ENCODE measurements around the gene LAPTM5. TPM values are rescaled to one million over a fixed set of nuclear protein-coding genes. Genes with fewer than 3 reads are reported as not detected.

LAPTM5 gene
- 7.3 TPM for total RNA-seq

- Histone ChIP-seq H3K9me3 (ENCODE audit: control insufficient read depth in 3 of 3, low read length in 3 of 3) (no peaks in the 10 kb centered on the region), H3K27me3 (ENCODE audit: control insufficient read depth in 3 of 3, insufficient read depth in 3 of 3, low read length in 3 of 3) (no peaks in the 10 kb centered on the region), H3K36me3 (ENCODE audit: control insufficient read depth in 3 of 3, insufficient read depth in 3 of 3, low read length in 3 of 3) (no peaks in the 10 kb centered on the region), H3K27ac (ENCODE audit: low read depth, low read length) (peak within 1 kb of the TSS; percentile 78), H3K4me3 (ENCODE audit: low read length in 3 of 3) (peak within 1 kb of the TSS; percentile 54 to 66 (median 57)), H3K4me1 (ENCODE audit: control insufficient read depth in 3 of 3, insufficient read depth in 3 of 3, low read length in 3 of 3) (peaks cover 23 to 41% (median 40%) of the 10 kb centered on the region in 3 donors), H3K9ac (ENCODE audit: low read depth in 1 of 3, low read length in 3 of 3) (peak within 1 kb of the TSS; percentile 51 to 62 (median 60))
Observed at GRCh38 chr1:30757352-30758120, at the start of gene LAPTM5. LAPTM5 (minus strand) TSS chr1:30757774; CDS start chr1:30757745, 29 bp downstream.

GRCh38 chr1:30806381-30807317 is 49.1 kb upstream of the LAPTM5 start:
- H3K9ac ChIP-seq (ENCODE audit: low read depth in 1 of 3, low read length in 3 of 3): no peak overlapping the region
- H3K4me3 ChIP-seq (ENCODE audit: low read length in 3 of 3): no peak overlapping the region
- H3K27me3 ChIP-seq (ENCODE audit: control insufficient read depth in 3 of 3, insufficient read depth in 3 of 3, low read length in 3 of 3): peaks cover 18 to 29% (median 22%) of the 10 kb centered on the region in 3 donors
- H3K9me3 ChIP-seq (ENCODE audit: control insufficient read depth in 3 of 3, low read length in 3 of 3): no peaks in the 10 kb centered on the region
- H3K36me3 ChIP-seq (ENCODE audit: control insufficient read depth in 3 of 3, insufficient read depth in 3 of 3, low read length in 3 of 3): no peaks in the 10 kb centered on the region
- H3K4me1 ChIP-seq (ENCODE audit: control insufficient read depth in 3 of 3, insufficient read depth in 3 of 3, low read length in 3 of 3): peaks cover 8 to 17% (median 9%) of the 10 kb centered on the region in 3 donors
- H3K27ac ChIP-seq (ENCODE audit: low read depth, low read length): no peak overlapping the region

DNA sequence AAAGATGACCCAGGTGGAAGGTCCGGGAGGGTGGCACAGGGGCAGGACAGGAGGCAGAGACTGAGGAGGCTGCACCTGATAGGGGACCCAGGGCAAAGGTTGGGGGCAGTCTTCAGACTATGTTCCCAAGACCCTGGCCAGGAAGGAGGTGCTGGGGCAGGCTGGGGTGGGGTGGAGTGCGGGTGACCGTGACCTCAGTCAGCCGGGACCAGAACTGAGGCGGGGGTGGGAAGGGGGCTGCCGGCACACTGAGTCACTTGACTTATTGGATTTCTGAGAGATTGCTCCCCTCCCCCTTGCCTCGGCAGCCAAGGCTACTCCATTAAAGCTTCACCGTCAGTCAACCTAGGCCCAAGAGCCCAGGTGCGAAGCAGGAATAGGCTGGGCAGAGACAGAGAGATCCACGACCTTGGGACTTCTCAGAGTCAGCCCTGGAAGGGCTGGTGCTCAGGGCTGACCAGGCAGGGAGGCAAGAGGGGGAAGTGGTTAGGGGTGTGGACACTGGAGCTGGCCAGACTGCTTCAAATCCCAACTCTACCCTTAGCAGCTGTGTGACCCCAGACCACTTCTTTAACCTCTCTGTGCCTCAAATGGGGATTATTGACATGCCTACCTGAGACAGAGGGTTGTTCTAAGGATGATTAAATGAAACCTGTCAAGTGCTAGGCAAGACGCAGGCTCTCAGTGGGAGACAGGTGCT is 47.9 kb upstream of the LAPTM5 start:
- Histone ChIP-seq H3K36me3 (ENCODE audit: control insufficient read depth in 3 of 3, insufficient read depth in 3 of 3, low read length in 3 of 3) (no peaks in the 10 kb centered on the region), H3K9me3 (ENCODE audit: control insufficient read depth in 3 of 3, low read length in 3 of 3) (no peaks in the 10 kb centered on the region), H3K27me3 (ENCODE audit: control insufficient read depth in 3 of 3, insufficient read depth in 3 of 3, low read length in 3 of 3) (peaks cover 18 to 29% (median 22%) of the 10 kb centered on the region in 3 donors), H3K9ac (ENCODE audit: low read depth in 1 of 3, low read length in 3 of 3) (no peak overlapping the region), H3K4me1 (ENCODE audit: control insufficient read depth in 3 of 3, insufficient read depth in 3 of 3, low read length in 3 of 3) (peaks cover 11 to 20% (median 17%) of the 10 kb centered on the region in 3 donors), H3K27ac (ENCODE audit: low read depth, low read length) (no peak overlapping the region), H3K4me3 (ENCODE audit: low read length in 3 of 3) (no peak overlapping the region)

GRCh38 chr1:30804822-30805221 is 47.2 kb upstream of the LAPTM5 start:
- Histone ChIP-seq H3K36me3 (ENCODE audit: control insufficient read depth in 3 of 3, insufficient read depth in 3 of 3, low read length in 3 of 3) (no peaks in the 10 kb centered on the region), H3K4me3 (ENCODE audit: low read length in 3 of 3) (no peak overlapping the region), H3K27ac (ENCODE audit: low read depth, low read length) (no peak overlapping the region), H3K9ac (ENCODE audit: low read depth in 1 of 3, low read length in 3 of 3) (no peak overlapping the region), H3K9me3 (ENCODE audit: control insufficient read depth in 3 of 3, low read length in 3 of 3) (no peaks in the 10 kb centered on the region), H3K4me1 (ENCODE audit: control insufficient read depth in 3 of 3, insufficient read depth in 3 of 3, low read length in 3 of 3) (peaks cover 11 to 17% (median 15%) of the 10 kb centered on the region in 3 donors), H3K27me3 (ENCODE audit: control insufficient read depth in 3 of 3, insufficient read depth in 3 of 3, low read length in 3 of 3) (peaks cover 18 to 29% (median 22%) of the 10 kb centered on the region in 3 donors)

DNA sequence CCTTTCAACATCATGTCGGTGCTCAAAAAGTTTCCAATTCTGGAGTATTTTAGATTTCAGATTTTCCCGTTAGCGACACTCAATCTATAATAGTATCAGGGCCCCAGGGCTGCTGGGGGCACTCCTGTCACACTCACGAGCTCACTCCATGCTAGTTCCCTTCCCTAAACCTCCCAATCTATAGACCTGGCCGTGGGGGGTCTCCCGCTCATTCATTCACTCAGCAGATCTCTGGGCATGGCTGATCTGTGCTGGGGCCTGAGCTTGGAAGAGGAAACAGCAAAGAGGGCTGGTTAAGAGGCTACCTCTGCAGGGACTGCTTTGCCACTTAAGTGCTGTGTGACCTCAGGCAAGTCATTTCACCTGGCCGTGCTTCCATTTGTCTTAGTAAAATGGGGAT is 46.8 kb upstream of the LAPTM5 start:
- H3K27me3 ChIP-seq (ENCODE audit: control insufficient read depth in 3 of 3, insufficient read depth in 3 of 3, low read length in 3 of 3): peaks cover 18 to 29% (median 22%) of the 10 kb centered on the region in 3 donors
- H3K9ac ChIP-seq (ENCODE audit: low read depth in 1 of 3, low read length in 3 of 3): no peak overlapping the region
- no peaks in the 10 kb centered on the region for H3K9me3 ChIP-seq (ENCODE audit: control insufficient read depth in 3 of 3, low read length in 3 of 3)
- peaks cover 11 to 17% (median 13%) of the 10 kb centered on the region in 3 donors for H3K4me1 ChIP-seq (ENCODE audit: control insufficient read depth in 3 of 3, insufficient read depth in 3 of 3, low read length in 3 of 3)
- no peak overlapping the region for H3K4me3 ChIP-seq (ENCODE audit: low read length in 3 of 3)
- no peaks in the 10 kb centered on the region for H3K36me3 ChIP-seq (ENCODE audit: control insufficient read depth in 3 of 3, insufficient read depth in 3 of 3, low read length in 3 of 3)
- no peak overlapping the region for H3K27ac ChIP-seq (ENCODE audit: low read depth, low read length)

- Histone ChIP-seq H3K36me3 (ENCODE audit: control insufficient read depth in 3 of 3, insufficient read depth in 3 of 3, low read length in 3 of 3) (no peaks in the 10 kb centered on the region), H3K9ac (ENCODE audit: low read depth in 1 of 3, low read length in 3 of 3) (no peak overlapping the region), H3K4me3 (ENCODE audit: low read length in 3 of 3) (no peak overlapping the region), H3K27ac (ENCODE audit: low read depth, low read length) (no peak overlapping the region), H3K9me3 (ENCODE audit: control insufficient read depth in 3 of 3, low read length in 3 of 3) (no peaks in the 10 kb centered on the region), H3K4me1 (ENCODE audit: control insufficient read depth in 3 of 3, insufficient read depth in 3 of 3, low read length in 3 of 3) (peaks cover 18 to 24% (median 21%) of the 10 kb centered on the region in 3 donors), H3K27me3 (ENCODE audit: control insufficient read depth in 3 of 3, insufficient read depth in 3 of 3, low read length in 3 of 3) (peaks cover 18 to 29% (median 22%) of the 10 kb centered on the region in 3 donors)
Observed at GRCh38 chr1:30803562-30803961, 46.0 kb upstream of the LAPTM5 start.

GRCh38 chr1:30801771-30802198 is 44.2 kb upstream of the LAPTM5 start:
- Histone ChIP-seq H3K9ac (ENCODE audit: low read depth in 1 of 3, low read length in 3 of 3) (peak overlapping the region; percentile 2 to 71 (median 43)), H3K27ac (ENCODE audit: low read depth, low read length) (no peak overlapping the region), H3K9me3 (ENCODE audit: control insufficient read depth in 3 of 3, low read length in 3 of 3) (no peaks in the 10 kb centered on the region), H3K4me1 (ENCODE audit: control insufficient read depth in 3 of 3, insufficient read depth in 3 of 3, low read length in 3 of 3) (peaks cover 24 to 31% (median 28%) of the 10 kb centered on the region in 3 donors), H3K4me3 (ENCODE audit: low read length in 3 of 3) (no peak overlapping the region), H3K27me3 (ENCODE audit: control insufficient read depth in 3 of 3, insufficient read depth in 3 of 3, low read length in 3 of 3) (peaks cover 14 to 23% (median 17%) of the 10 kb centered on the region in 3 donors), H3K36me3 (ENCODE audit: control insufficient read depth in 3 of 3, insufficient read depth in 3 of 3, low read length in 3 of 3) (no peaks in the 10 kb centered on the region)

DNA sequence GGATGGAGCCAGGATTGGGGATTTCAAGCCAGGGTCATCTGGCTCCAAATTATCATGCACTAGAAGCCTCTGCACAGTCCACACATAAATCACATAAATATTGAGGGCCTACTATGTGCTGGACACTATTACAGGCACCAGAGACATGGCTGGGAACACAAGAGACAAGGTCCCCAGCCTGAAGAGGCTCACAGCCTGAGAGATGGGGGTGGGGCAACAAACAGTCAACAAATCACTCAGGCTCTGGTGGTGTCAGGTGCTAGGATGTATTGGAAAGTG is 41.6 kb upstream of the LAPTM5 start:
- no peaks in the 10 kb centered on the region for H3K27me3 ChIP-seq (ENCODE audit: control insufficient read depth in 3 of 3, insufficient read depth in 3 of 3, low read length in 3 of 3)
- peaks cover 24 to 31% (median 24%) of the 10 kb centered on the region in 3 donors for H3K4me1 ChIP-seq (ENCODE audit: control insufficient read depth in 3 of 3, insufficient read depth in 3 of 3, low read length in 3 of 3)
- no peaks in the 10 kb centered on the region for H3K9me3 ChIP-seq (ENCODE audit: control insufficient read depth in 3 of 3, low read length in 3 of 3)
- no peaks in the 10 kb centered on the region for H3K36me3 ChIP-seq (ENCODE audit: control insufficient read depth in 3 of 3, insufficient read depth in 3 of 3, low read length in 3 of 3)
- H3K4me3 ChIP-seq (ENCODE audit: low read length in 3 of 3): no peak overlapping the region
- peak overlapping the region; percentile 58 for H3K27ac ChIP-seq (ENCODE audit: low read depth, low read length)
- peak overlapping the region in 1 of 3 donors; percentile 25 for H3K9ac ChIP-seq (ENCODE audit: low read depth in 1 of 3, low read length in 3 of 3)

GRCh38 chr1:30798389-30799232 is 41.0 kb upstream of the LAPTM5 start:
- H3K36me3 ChIP-seq (ENCODE audit: control insufficient read depth in 3 of 3, insufficient read depth in 3 of 3, low read length in 3 of 3): no peaks in the 10 kb centered on the region
- no peak overlapping the region for H3K9ac ChIP-seq (ENCODE audit: low read depth in 1 of 3, low read length in 3 of 3)
- peaks cover 24 to 31% (median 24%) of the 10 kb centered on the region in 3 donors for H3K4me1 ChIP-seq (ENCODE audit: control insufficient read depth in 3 of 3, insufficient read depth in 3 of 3, low read length in 3 of 3)
- no peaks in the 10 kb centered on the region for H3K9me3 ChIP-seq (ENCODE audit: control insufficient read depth in 3 of 3, low read length in 3 of 3)
- H3K4me3 ChIP-seq (ENCODE audit: low read length in 3 of 3): no peak overlapping the region
- H3K27ac ChIP-seq (ENCODE audit: low read depth, low read length): peak overlapping the region; percentile 58
- no peaks in the 10 kb centered on the region for H3K27me3 ChIP-seq (ENCODE audit: control insufficient read depth in 3 of 3, insufficient read depth in 3 of 3, low read length in 3 of 3)
